ENCODE data around the gene GLT8D1.
"Not testable (repeated sequence)": the region's sequence is repeated elsewhere in the genome, so short reads cannot be mapped to it uniquely, and the experiment has no call there.

GLT8D1 gene

DNA sequence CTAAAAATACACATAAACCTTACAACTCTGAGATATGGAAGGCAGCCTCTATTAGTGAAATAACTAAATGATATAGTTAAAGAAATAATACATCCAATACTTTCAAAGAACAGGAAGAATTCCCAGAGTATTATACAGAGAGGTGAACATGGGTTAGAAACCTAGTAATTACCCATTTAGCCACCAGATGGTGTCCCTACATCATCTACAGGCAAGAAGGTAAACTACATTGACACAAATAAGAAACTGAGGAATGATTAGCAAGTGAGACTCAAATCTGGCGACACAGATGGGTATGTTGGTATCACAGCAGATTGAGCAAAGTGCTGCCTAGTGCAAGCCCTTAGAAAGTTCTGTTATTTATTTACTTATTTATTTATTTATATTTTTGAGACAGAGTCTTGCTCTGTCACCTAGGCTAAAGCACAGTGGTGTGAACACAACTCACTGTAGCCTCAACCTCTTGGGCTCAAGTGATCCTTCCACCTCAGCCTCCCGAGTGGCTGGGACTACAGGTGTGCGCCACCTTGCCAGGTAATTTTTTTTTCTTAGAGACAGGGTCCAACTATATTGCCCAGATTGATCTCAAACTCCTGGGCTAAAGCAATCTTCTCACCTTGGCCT is 36.9 kb upstream of the GLT8D1 start:
- TF ChIP-seq POLR2A (IDR thresholded peaks at IDR 0.05; ENCODE audit: extremely low read depth, insufficient read length): no peak
- TF ChIP-seq, protein P1, sequence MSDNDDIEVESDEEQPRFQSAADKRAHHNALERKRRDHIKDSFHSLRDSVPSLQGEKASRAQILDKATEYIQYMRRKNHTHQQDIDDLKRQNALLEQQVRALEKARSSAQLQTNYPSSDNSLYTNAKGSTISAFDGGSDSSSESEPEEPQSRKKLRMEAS (IDR thresholded peaks at IDR 0.05; ENCODE audit: low read depth, low read length): no peak
- TF ChIP-seq, protein P2, sequence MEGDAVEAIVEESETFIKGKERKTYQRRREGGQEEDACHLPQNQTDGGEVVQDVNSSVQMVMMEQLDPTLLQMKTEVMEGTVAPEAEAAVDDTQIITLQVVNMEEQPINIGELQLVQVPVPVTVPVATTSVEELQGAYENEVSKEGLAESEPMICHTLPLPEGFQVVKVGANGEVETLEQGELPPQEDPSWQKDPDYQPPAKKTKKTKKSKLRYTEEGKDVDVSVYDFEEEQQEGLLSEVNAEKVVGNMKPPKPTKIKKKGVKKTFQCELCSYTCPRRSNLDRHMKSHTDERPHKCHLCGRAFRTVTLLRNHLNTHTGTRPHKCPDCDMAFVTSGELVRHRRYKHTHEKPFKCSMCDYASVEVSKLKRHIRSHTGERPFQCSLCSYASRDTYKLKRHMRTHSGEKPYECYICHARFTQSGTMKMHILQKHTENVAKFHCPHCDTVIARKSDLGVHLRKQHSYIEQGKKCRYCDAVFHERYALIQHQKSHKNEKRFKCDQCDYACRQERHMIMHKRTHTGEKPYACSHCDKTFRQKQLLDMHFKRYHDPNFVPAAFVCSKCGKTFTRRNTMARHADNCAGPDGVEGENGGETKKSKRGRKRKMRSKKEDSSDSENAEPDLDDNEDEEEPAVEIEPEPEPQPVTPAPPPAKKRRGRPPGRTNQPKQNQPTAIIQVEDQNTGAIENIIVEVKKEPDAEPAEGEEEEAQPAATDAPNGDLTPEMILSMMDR (IDR thresholded peaks at IDR 0.05; ENCODE audit: low read depth, low read length): no peak
- TF ChIP-seq MYC (IDR thresholded peaks at IDR 0.05; ENCODE audit: low read depth, low read length): no peak
- H3K4me3 ChIP-seq (ENCODE audit: low read depth, low read length): no peak overlapping the region
- peak; percentile 44 for DNase-seq (ENCODE audit: low read depth)

DNA sequence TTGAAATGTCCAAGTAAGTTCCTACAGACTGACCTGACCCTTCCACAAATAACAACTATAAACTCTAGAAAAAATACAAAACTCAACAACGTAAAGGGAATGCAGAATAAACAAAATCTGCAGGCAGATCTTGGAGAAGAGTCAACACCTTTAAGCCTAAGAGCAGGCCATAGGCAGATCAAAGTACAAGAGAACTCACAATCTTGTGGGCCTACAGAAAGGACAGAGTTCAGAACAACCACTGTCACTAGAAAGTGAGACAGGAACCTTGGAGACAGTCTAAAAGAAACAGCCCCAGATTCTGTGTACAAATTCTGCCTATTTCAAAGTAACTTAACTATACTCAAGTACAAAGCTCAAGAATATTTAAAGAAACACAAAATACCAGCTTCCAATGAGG is 34.1 kb upstream of the GLT8D1 start:
- TF ChIP-seq, protein P1 (IDR thresholded peaks at IDR 0.05; ENCODE audit: low read depth, low read length): no peak
- TF ChIP-seq MYC (IDR thresholded peaks at IDR 0.05; ENCODE audit: low read depth, low read length): no peak
- TF ChIP-seq POLR2A (IDR thresholded peaks at IDR 0.05; ENCODE audit: extremely low read depth, insufficient read length): no peak
- TF ChIP-seq, protein P2 (IDR thresholded peaks at IDR 0.05; ENCODE audit: low read depth, low read length): no peak
- no peak for DNase-seq (ENCODE audit: low read depth)

DNA sequence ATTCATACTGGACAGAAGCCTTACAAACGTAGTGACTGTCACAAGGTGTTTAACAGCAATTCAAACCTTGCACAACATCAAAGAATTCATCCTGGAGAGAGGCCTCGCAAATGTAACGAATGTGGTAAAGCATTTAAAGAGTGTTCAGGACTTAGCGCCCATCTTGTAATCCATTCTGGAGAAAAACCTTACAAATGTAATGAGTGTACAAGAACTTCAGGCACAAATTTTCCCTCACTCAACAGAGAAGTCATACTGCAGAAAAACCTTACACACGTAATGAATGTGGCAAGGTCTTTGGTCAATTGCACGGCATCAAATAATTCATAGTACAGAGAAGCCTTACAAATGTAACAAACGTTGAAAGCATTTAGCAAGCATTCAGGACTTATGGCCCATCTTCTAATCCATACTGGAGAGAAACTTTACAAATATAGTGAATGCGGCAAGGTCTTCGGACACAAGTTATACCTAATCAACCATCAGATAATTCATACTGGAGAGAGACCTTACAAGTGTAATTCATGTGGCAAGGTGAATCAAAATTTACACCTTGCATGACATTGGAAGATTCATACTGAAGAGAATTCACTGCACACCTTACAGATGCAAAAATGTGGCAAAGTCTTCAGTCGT is 27.8 kb upstream of the GLT8D1 start:
- TF ChIP-seq, protein P1 (IDR thresholded peaks at IDR 0.05; ENCODE audit: low read depth, low read length): no peak
- no peak for TF ChIP-seq POLR2A (IDR thresholded peaks at IDR 0.05; ENCODE audit: extremely low read depth, insufficient read length)
- TF ChIP-seq MYC (IDR thresholded peaks at IDR 0.05; ENCODE audit: low read depth, low read length): no peak
- TF ChIP-seq, protein P2 (IDR thresholded peaks at IDR 0.05; ENCODE audit: low read depth, low read length): no peak
- no peak overlapping the region for H3K4me3 ChIP-seq (ENCODE audit: low read depth, low read length)
- no peak for DNase-seq (ENCODE audit: low read depth)

More for the DNA sequence above, 34.1 kb upstream of the GLT8D1 start:
- no peak overlapping the region for H3K4me3 ChIP-seq (ENCODE audit: low read depth, low read length)

DNA sequence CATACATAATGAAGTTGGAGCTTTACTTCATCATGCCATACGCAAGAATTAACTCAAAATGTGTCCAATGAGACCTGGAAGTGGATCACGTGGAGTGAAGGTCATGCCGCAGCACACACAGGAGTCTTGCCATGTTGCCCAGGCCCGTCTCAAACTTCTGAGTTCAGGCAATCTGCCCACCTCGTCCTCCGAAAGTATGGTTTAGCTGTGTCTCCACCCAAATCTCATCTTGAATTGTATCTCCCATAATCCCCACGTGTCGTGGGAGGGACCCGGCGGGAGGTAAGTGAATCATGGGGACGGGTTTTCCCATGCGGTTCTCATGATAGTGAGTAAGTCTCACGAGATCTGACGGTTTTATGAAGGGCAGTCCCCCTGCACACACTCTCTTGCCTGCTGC is 26.0 kb upstream of the GLT8D1 start:
- H3K4me3 ChIP-seq (ENCODE audit: low read depth, low read length): no peak overlapping the region
- DNase-seq (ENCODE audit: low read depth): no peak
- TF ChIP-seq, protein P2 (IDR thresholded peaks at IDR 0.05; ENCODE audit: low read depth, low read length): no peak
- TF ChIP-seq POLR2A (IDR thresholded peaks at IDR 0.05; ENCODE audit: extremely low read depth, insufficient read length): no peak
- TF ChIP-seq, protein P1 (IDR thresholded peaks at IDR 0.05; ENCODE audit: low read depth, low read length): no peak
- TF ChIP-seq MYC (IDR thresholded peaks at IDR 0.05; ENCODE audit: low read depth, low read length): no peak

DNA sequence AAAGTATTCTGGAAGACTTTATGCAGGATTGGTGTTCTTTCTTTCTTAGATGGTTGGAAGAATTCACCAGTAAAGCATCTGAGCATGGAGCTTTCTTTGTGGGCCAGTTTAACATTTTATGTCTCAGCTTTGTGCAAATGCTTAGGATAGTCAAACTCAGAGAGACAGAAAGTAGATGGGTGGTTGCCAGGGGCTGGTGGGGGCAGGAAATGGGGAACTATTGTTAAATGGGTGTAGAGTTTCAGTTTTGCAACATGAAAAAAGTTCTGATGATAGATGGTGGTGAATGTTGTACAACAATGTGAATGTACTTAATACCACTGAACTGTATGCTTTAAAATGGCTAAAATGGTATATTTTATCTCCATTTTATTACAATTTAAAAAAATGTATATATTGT is 25.1 kb upstream of the GLT8D1 start:
- DNase-seq (ENCODE audit: low read depth): peak; percentile 39
- no peak for TF ChIP-seq MYC (IDR thresholded peaks at IDR 0.05; ENCODE audit: low read depth, low read length)
- no peak for TF ChIP-seq POLR2A (IDR thresholded peaks at IDR 0.05; ENCODE audit: extremely low read depth, insufficient read length)
- TF ChIP-seq, protein P1 (IDR thresholded peaks at IDR 0.05; ENCODE audit: low read depth, low read length): no peak
- TF ChIP-seq, protein P2 (IDR thresholded peaks at IDR 0.05; ENCODE audit: low read depth, low read length): no peak
- no peak overlapping the region for H3K4me3 ChIP-seq (ENCODE audit: low read depth, low read length)

DNA sequence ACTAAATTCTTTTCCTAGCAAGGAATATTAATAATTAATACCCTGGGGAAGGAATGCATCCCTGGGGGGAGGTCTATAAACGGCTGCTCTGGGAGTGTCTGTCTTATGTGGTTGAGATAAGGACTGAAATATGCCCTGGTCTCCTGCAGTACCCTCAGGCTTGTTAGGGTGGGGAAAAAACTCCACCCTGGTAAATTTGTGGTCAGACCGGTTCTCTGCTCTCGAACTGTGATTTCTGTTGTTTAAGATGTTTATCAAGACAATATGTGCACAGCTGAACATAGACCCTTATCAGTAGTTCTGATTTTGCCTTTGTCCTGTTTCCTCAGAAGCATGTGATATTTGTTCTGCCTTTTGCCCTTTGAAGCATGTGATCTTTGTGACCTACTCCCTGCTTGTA is 23.2 kb upstream of the GLT8D1 start:
- H3K4me3 ChIP-seq (ENCODE audit: low read depth, low read length); DNase-seq (ENCODE audit: low read depth): not testable (repeated sequence)

All from NB4 (cell line).